Erythroblast (primary cell): ENCODE results near the gene C10orf90.
A peak's percentile ranks its signal among the peaks of the same experiment; 100 is the strongest.

ENCODE experiments used
- DNase-seq, 2 experiments: peaks; one replicate each; lab custom pipeline; 2025; lab: John Stamatoyannopoulos, UW
- GATA1 ChIP-seq: IDR thresholded peaks from 2 replicates; pipeline ENCODE4 v1.6.1; 2011; ENCODE audit warnings: low read depth, mild to moderate bottlenecking, control low read depth, low read length, moderate library complexity
- POLR2A ChIP-seq: IDR thresholded peaks from 2 replicates; pipeline ENCODE4 v1.6.1; 2011; ENCODE audit warnings: mild to moderate bottlenecking, low read length

The C10orf90 gene

GRCh38 chr10:126518218-126519080, 152.0 kb downstream of the C10orf90 start:
- DNase-seq, result no peak
- no peak for TF ChIP-seq POLR2A
- no peak for TF ChIP-seq GATA1

DNA sequence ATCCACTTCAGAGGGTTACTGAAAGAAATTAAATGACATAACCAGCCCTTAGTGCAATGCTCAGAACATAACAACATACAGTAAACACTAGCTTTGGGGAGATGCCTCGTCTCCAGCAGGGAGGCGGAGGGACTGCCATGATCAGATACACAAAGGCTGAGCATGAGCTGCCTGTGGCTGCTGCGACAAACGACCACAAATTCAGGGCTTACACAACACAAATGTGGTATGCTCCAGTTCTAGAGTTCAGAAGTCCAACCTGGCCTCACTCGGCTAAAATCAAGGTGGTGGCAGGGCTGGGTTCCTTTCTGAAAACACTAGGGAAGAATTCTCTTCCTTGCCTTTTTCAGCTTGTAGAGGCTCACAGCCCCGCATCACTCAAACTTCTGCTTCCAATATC, 154.0 kb downstream of the C10orf90 start:
- DNase-seq, result no peak
- TF ChIP-seq GATA1, result no peak
- TF ChIP-seq POLR2A, result no peak

DNA sequence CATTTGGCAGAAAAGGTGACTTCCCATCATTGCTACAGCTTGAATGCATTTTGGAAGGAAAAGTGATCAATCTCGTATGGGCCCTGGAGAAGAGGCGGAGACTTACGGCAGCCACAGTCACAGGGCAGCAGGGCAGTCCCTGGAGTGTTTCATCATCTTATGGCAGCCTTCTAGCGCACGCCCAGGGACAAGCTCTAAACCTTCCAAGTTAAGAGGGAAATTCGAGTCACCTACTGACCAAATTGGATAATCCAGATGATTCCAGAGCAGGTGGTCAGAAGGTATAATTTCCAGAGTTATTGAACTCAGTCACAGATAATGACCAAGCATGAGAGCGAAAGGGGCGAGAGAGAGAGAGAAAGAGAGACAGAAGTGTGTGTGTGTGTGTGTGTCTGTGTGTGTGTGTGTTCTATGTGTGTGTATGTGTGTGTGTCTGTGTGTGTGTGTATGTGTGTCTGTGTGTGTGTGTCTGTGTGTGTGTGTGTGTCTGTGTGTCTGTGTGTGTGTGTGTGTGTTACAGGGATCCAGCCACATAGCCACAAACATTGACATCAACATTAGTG, 158.5 kb downstream of the C10orf90 start:
- TF ChIP-seq POLR2A (no peak), GATA1 (no peak)
- no peak for DNase-seq

GRCh38 chr10:126509182-126509581, 161.3 kb downstream of the C10orf90 start:
- TF ChIP-seq GATA1 (no peak), POLR2A (no peak)
- no peak for DNase-seq

GRCh38 chr10:126508535-126509040, 161.9 kb downstream of the C10orf90 start:
- no peak for DNase-seq
- TF ChIP-seq GATA1 (no peak), POLR2A (no peak)

GRCh38 chr10:126504761-126505112, 165.8 kb downstream of the C10orf90 start:
- TF ChIP-seq POLR2A (no peak), GATA1 (no peak)
- DNase-seq, result no peak

GRCh38 chr10:126504063-126504760, 166.3 kb downstream of the C10orf90 start:
- DNase-seq, result peak; percentile 29 to 58
- no peak for TF ChIP-seq POLR2A
- TF ChIP-seq GATA1, result no peak

- no peak for TF ChIP-seq GATA1
- no peak for DNase-seq
Measured at GRCh38 chr10:126503392-126504062, 167.0 kb downstream of the C10orf90 start.

DNA sequence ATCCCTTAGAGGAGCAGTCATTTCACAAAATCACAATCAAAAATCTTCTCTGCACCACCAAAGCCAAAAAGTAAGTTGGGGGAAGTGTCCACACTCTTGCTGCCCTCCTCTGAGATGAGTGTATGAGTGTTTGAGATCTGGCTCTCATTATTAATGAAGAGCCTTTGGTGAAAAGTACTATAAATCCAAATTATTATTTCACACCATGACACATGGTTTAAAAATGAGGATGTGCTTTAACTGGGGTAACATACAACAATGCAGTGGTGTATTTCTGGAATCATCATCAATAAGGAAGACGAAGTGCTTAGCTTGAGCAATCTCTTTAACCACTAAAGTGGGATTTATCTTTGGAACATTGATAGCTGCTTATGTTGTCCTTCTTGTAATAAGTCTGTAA, 168.1 kb downstream of the C10orf90 start:
- DNase-seq, result no peak
- TF ChIP-seq GATA1 (no peak), POLR2A (no peak)

DNA sequence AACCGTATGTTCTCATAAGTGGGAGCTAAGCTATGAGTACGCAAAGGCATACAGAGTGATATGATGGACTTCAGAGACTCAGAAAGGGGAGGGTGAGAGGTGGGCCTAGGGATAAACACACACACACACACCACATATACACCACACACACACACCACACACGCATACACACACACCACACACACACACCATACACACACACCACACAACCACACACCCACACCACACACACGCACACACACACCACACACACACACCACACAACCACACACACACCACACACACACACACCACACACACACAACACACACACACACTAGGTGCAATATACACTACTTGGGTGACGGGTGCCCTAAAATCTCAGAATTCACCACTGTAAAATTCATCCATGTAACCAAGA, 168.7 kb downstream of the C10orf90 start:
- no peak for DNase-seq
- TF ChIP-seq POLR2A (no peak), GATA1 (no peak)

- no peak for DNase-seq
- no peak for TF ChIP-seq GATA1
- TF ChIP-seq POLR2A, result no peak
Measured at GRCh38 chr10:126500866-126501265, 169.6 kb downstream of the C10orf90 start.

- DNase-seq, result no peak
- TF ChIP-seq POLR2A (no peak), GATA1 (no peak)
Measured at GRCh38 chr10:126500185-126500584, 170.3 kb downstream of the C10orf90 start.

DNA sequence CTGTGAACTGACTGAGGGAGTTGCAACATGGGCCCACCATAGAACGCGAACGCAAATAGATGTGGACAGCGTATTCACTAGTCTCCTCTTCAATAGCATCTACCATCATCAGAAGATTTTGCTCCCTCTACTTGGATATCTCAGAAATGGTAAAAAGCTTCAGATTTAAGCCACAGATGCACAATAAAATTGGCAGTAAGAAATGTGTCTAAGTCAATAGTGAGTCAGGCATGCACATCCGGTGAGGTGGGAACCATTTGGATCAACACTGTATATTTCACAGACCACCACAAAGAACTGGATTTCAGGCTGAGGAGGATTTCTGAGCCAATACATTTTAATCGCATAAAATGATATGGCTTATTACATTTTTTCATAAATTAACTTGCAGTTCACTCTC, 170.7 kb downstream of the C10orf90 start:
- DNase-seq, result no peak
- no peak for TF ChIP-seq POLR2A
- no peak for TF ChIP-seq GATA1
